Mononuclear cell (primary cell): ENCODE data around the gene GCK. TPM values are rescaled to one million over a fixed set of nuclear protein-coding genes. Genes with fewer than 3 reads are reported as not detected.

Source experiments
- H3K27me3 ChIP-seq: 2 replicates; pipeline ENCODE4 v1.6.0; 2011; ENCODE audit warnings: low read length, control low read depth; ENCODE audit not compliant: insufficient read depth
- H3K4me1 ChIP-seq: 2 replicates; pipeline ENCODE4 v1.5.1; 2011; ENCODE audit warnings: mild to moderate bottlenecking, low read length, control low read depth; ENCODE audit not compliant: insufficient read depth
- H3K4me3 ChIP-seq: 2 replicates; pipeline ENCODE4 v1.5.1; 2011; ENCODE audit warnings: mild to moderate bottlenecking, low read length, moderate library complexity
- H3K9me3 ChIP-seq: 2 replicates; pipeline ENCODE4 v1.5.1; 2011; ENCODE audit warnings: low read depth, mild to moderate bottlenecking, control low read depth, low read length
- total RNA-seq: library from RNA; depleted of rRNA; stranded (reverse); fragments of >200 nt; gene quantifications from one replicate; pipeline ENCODE4 v1.2.3, GENCODE V29; 2012

The GCK gene
- total RNA-seq, 1 donor = 0.21 TPM

DNA sequence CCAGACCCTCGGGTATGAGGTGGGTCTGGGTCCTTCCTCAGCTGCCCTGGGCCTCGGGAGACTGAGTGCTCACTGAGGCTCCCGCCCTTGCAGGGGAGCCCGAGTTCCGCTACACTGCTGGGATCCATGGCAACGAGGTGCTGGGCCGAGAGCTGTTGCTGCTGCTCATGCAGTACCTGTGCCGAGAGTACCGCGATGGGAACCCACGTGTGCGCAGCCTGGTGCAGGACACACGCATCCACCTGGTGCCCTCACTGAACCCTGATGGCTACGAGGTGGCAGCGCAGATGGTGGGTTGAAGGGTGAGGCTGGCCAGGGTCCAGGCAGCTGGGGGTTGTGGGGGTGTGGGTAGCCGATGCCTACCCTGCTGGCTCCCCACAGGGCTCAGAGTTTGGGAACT is 77.5 kb downstream of the GCK start:
- Histone ChIP-seq H3K27me3 (no peaks in the 10 kb centered on the region), H3K4me1 (no peaks in the 10 kb centered on the region), H3K9me3 (no peaks in the 10 kb centered on the region), H3K4me3 (no peak overlapping the region)

DNA sequence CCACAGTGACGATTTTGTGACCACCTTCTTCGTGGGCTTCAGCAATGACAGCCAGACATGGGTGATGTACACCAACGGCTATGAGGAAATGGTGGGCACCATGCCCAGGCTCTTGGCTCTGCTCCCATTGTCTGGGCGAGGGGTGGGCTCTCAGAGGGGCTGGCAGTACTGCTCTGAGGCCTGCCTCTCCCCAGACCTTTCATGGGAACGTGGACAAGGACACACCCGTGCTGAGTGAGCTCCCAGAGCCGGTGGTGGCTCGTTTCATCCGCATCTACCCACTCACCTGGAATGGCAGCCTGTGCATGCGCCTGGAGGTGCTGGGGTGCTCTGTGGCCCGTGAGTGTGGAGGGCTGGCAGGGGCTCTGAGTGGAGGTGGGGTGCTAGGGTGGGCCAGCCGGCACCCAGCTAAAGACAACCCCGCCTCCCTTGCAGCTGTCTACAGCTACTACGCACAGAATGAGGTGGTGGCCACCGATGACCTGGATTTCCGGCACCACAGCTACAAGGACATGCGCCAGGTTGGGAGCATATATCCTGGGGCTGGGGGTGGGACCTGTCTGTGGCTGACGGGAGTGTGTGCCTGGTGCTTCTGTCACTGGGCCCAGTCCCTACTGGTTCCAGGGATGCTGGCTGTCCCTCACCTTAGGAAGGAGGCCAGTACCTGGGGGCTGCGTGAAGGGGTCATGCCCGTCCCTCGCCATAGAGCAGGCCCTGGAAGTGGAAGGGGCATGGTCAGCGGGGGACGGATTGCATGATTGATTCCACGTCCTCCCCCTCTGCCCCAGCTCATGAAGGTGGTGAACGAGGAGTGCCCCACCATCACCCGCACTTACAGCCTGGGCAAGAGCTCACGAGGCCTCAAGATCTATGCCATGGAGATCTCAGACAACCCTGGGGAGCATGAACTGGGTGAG is 78.3 kb downstream of the GCK start:
- Histone ChIP-seq H3K4me1 (no peaks in the 10 kb centered on the region), H3K27me3 (no peaks in the 10 kb centered on the region), H3K9me3 (no peaks in the 10 kb centered on the region), H3K4me3 (no peak overlapping the region)

GRCh38 chr7:44109991-44110390 is 79.2 kb downstream of the GCK start:
- H3K9me3 ChIP-seq = no peaks in the 10 kb centered on the region
- no peaks in the 10 kb centered on the region for H3K27me3 ChIP-seq
- H3K4me1 ChIP-seq = no peaks in the 10 kb centered on the region
- H3K4me3 ChIP-seq = no peak overlapping the region

DNA sequence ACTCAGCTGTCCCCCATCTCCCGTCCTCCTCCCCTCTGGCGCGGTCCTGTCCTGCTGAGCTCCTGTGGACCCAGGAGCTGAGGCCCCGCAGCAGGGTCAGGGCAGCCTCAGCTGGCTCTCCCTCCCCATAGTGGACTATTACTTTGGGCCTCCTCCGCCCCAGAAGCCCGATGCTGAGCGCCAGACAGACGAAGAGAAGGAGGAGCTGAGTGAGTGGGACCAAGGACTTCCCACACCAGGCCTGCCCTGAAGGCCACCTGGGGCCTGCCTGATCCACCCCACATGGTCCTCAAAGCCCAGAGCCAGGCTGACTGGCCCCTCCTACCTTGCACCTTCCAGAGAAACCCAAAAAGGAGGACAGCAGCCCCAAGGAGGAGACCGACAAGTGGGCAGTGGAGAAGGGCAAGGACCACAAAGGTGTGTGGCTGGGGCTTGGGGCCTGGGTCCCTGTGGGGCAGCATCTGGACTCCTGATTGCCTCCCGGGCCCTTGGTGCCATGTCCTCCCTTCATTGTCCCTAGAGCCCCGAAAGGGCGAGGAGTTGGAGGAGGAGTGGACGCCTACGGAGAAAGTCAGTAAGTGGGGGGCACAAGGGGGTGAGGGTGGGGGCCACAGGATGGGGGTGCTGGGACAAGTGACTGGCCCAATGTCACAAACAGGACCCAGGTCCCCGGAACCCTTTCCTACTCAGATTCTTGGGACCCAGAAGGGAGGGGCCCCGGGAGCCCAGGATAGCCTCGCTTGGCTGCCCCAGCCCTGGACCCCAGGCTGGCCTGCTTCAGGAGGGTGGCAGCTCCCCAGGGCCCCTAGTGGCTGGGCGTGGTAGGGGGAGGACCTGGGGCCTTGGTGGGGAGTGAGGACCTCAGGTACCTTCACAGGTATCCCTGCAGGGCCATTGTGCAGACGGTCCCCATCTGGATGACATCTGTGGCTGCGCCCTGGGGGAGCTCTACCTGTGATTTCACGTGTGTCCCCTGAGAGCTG is 80.2 kb downstream of the GCK start:
- H3K4me3 ChIP-seq = no peak overlapping the region
- H3K27me3 ChIP-seq = no peaks in the 10 kb centered on the region
- no peaks in the 10 kb centered on the region for H3K9me3 ChIP-seq
- no peaks in the 10 kb centered on the region for H3K4me1 ChIP-seq

DNA sequence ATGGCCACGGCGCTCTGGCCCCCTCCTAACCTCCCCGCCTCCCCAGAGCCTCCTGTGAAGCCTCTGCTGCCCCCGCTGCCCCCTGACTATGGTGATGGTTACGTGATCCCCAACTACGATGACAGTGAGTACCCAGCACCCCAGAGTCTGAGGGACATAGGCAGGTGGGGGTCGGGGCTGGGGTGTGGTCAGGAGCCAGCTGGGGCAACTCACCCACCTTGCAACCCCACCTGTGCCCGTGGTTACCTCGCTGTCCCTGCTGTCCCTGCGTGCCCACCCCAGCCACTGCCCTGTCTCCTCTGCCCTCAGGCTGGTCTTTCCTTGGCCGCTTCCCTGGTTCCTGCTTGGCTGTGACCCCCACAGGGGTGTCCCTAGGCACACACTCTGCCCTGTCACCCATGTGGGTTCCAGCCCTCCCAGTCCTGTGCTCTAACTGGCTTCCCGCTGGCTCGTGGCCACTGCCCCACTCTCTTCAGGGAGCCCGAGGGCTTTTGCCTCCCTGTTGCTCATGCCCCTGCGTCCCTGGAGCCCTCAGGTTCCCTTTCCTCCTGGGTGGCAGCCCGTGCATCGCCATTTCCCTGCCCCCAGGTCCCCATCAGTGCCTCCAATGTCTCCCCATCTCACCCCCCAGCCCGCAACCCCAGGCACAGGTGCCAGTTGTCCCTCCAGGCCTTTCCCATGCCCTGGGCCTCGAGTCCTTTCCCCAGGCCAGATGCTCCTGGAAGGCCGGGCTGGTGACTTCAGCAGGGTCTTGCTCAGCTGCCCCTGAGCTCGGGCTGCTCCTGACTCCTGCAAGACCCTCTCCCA is 81.1 kb downstream of the GCK start:
- H3K4me3 ChIP-seq = no peak overlapping the region
- no peaks in the 10 kb centered on the region for H3K4me1 ChIP-seq
- H3K27me3 ChIP-seq = peaks cover 5% of the 10 kb centered on the region
- no peaks in the 10 kb centered on the region for H3K9me3 ChIP-seq

GRCh38 chr7:44107116-44107960 is 81.9 kb downstream of the GCK start:
- peaks cover 6% of the 10 kb centered on the region for H3K27me3 ChIP-seq
- no peaks in the 10 kb centered on the region for H3K4me1 ChIP-seq
- no peaks in the 10 kb centered on the region for H3K9me3 ChIP-seq
- H3K4me3 ChIP-seq = no peak overlapping the region

DNA sequence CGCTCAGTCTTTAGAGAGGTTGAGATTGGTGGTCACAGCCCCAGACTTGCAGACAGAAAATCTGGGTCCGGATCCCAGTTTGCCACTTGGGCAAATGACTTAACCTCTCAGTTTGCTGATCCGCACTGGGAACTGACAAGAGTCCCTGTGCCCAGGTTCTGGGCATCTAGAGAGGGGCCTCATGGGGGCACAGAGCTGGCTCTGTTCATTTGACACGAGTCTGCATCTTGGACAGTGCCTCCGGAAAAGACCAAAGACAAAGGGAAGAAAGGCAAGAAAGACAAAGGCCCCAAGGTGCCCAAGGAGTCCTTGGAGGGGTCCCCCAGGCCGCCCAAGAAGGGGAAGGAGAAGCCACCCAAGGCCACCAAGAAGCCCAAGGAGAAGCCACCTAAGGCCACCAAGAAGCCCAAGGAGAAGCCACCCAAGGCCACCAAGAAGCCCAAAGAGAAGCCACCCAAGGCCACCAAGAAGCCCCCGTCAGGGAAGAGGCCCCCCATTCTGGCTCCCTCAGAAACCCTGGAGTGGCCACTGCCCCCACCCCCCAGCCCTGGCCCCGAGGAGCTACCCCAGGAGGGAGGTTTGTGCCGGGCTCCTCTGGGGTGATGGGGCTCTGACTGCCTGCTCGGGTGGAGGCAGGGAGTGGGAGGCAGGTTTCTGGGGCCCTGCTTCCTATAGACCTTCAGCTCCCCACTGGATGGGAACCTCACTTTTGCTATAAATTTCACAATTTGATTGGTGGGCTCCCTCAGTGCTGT is 82.8 kb downstream of the GCK start:
- Histone ChIP-seq H3K9me3 (no peaks in the 10 kb centered on the region), H3K4me1 (no peaks in the 10 kb centered on the region), H3K27me3 (peaks cover 6% of the 10 kb centered on the region), H3K4me3 (no peak overlapping the region)

- Histone ChIP-seq H3K27me3 (peaks cover 6% of the 10 kb centered on the region), H3K4me3 (no peak overlapping the region), H3K9me3 (no peaks in the 10 kb centered on the region), H3K4me1 (peaks cover 5% of the 10 kb centered on the region)
Measured at GRCh38 chr7:44105832-44106231, 83.4 kb downstream of the GCK start.

GRCh38 chr7:44104860-44105771 is 84.1 kb downstream of the GCK start:
- H3K9me3 ChIP-seq = no peaks in the 10 kb centered on the region
- peak overlapping the region; percentile 22 for H3K4me3 ChIP-seq
- peaks cover 6% of the 10 kb centered on the region for H3K4me1 ChIP-seq
- H3K27me3 ChIP-seq = peaks cover 6% of the 10 kb centered on the region

DNA sequence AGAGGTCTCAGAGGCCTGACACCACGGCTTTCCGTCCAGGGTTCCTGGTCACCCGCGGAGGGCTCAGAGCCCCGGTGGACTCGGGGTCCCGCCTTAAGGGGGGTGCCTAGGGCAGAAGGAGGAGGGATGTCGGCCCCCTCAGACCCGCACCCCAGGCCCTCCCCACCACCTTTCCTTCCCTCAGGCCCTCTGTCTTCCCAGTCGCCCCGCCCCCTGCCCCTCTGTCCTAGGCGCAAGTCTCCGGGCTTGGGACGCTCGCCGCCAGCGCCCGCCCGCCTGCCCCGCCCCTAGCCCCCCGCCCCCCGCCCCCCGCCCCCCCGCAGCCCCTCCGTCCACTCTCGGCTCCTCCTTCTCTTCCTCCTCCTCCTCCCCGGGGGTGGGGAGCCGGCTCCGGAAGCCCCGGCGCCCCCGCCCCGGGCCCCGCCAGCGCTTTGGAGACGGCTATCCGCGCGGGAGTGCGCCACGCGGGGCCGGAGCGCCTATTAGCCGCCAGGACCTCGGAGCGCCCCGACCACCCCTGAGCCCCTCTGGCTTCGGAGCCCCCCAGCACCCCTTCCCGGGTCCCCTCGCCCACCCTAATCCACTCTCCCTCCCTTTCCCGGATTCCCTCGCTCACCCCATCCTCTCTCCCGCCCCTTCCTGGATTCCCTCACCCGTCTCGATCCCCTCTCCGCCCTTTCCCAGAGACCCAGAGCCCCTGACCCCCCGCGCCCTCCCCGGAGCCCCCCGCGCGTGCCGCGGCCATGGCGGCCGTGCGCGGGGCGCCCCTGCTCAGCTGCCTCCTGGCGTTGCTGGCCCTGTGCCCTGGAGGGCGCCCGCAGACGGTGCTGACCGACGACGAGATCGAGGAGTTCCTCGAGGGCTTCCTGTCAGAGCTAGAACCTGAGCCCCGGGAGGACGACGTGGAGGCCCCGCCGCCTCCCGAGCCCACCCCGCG is 85.0 kb downstream of the GCK start, which contains the start of gene AEBP1:
AEBP1 (plus strand) TSS at position 423 of the 937 bp plus-strand sequence; CDS start at position 744, 321 bp downstream.
- H3K27me3 ChIP-seq = peaks cover 6% of the 10 kb centered on the region

GRCh38 chr7:44103566-44103922 is 85.7 kb downstream of the GCK start:
- peaks cover 6% of the 10 kb centered on the region for H3K27me3 ChIP-seq
- no peaks in the 10 kb centered on the region for H3K9me3 ChIP-seq
- peaks cover 6% of the 10 kb centered on the region for H3K4me1 ChIP-seq
- H3K4me3 ChIP-seq = no peak overlapping the region

More for the DNA sequence above, 85.0 kb downstream of the GCK start, which contains the start of gene AEBP1:
- Histone ChIP-seq H3K9me3 (no peaks in the 10 kb centered on the region), H3K4me1 (peaks cover 6% of the 10 kb centered on the region), H3K4me3 (peak within 1 kb of the TSS; percentile 22)
